HS-27A (cell line): ENCODE measurements around the gene PRDM16.

Experiments
- DNase-seq: peaks from one replicate; pipeline ENCODE4 v3.0.0-alpha.2; 2012; ENCODE audit warnings: low read depth, missing footprints

The PRDM16 gene

DNA sequence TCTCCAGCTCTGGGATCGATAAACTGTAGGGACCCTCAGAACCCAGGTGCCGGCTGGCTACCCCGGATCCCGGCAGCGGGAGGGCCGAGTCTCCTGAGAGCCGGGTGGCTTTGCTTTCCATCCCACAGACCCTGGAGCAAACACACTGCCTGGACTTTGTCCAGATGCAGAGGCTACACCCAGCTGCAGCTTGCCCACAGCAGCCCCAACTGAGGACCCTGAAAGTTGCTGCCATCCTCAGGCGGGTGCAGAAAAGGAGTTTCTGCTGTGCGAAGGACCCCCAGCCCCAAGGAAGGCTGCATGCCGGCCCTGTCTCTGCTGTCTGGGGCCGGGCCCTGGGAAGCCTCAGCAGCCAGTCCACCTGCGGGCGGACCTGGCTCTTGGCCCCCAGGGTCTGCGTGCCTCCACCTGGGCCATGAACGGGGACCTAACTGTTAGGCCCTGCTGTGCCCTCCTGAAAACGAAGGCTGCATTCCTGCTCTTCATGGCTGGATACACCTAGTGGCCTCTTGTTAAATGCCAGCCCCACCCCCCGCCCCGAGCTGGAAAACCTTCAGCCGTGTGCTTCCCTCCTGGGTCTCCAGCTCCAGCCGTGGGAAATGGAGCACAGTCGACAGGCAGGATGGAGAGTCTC lies 287.9 kb downstream of the PRDM16 start:
- DNase-seq: no peak

GRCh38 chr1:3357526-3358297 lies 288.7 kb downstream of the PRDM16 start:
- no peak for DNase-seq

DNA sequence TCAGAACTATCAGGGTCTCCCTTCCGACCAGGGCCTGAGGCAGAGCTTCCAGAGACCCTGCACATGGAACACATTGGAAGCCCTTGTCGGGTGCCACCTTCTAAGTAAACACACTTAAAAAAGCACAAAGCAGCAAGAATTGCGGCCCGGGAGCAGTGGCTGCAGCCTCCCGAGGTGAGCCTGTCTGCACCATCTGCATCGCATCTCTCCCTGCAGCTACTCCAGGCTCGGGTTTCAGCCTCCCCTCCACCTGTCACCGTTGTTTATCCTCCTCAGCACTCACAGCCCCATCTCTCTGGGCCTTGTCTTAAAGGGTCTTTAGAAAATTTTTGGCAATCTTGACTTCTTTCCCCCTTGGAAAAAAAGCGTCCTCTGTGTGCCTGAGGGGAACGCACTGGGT lies 290.3 kb downstream of the PRDM16 start:
- DNase-seq: no peak

- DNase-seq: no peak
Measured at GRCh38 chr1:3359756-3360440, 290.9 kb downstream of the PRDM16 start.

DNA sequence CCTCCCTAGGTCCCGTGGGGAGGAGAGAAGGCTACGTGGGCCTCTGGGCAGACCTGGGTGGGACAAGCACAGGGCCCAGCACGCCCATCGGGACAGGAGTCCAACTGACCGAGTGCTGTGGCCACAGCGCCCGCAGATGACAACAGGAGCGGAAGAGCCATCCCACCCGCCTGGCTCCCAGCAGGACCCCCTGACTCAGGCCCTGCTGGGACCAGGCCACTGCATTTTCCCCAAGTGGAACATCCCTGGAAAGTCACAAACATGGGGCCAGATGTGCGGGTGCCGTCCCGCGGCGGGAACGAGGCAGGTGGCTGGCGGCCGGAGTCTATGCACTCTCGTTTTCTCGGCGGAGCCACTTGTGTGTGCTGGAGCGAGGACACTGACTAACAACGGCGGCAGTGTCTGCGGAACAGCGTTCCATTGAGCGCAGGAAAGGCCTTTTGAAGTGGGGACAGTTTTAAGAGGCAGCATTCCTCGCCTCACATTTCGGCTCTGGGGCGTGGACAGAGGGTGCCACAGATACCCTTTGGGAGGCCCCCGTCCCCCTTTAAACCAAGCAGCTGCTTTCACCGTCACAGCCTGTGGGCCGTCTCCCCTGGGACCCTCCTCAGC lies 291.7 kb downstream of the PRDM16 start:
- no peak for DNase-seq

GRCh38 chr1:3363023-3363422 lies 294.0 kb downstream of the PRDM16 start:
- no peak for DNase-seq

GRCh38 chr1:3363756-3364155 lies 294.8 kb downstream of the PRDM16 start:
- DNase-seq: no peak

GRCh38 chr1:3364551-3364950 lies 295.5 kb downstream of the PRDM16 start:
- DNase-seq: no peak

DNA sequence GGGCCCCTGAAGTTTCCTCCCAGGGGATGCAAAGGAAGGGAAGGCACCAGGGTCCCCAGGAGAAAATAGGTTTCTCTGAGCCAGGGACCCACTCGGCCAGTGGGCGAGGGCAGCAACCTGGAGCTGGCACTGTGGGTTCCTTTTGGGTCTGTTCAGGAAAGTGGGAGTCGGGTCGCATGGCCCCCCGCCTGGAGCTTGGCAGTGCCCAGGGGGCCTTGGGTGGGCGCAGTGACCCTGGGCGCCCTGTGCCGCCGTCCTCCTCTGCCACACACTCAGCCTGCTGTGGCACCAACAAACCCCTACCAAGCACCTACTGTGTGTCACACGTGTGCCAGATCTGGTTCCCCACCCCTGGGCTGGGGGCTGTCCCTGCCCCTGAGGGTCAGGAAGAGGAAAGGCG lies 296.0 kb downstream of the PRDM16 start:
- no peak for DNase-seq

DNA sequence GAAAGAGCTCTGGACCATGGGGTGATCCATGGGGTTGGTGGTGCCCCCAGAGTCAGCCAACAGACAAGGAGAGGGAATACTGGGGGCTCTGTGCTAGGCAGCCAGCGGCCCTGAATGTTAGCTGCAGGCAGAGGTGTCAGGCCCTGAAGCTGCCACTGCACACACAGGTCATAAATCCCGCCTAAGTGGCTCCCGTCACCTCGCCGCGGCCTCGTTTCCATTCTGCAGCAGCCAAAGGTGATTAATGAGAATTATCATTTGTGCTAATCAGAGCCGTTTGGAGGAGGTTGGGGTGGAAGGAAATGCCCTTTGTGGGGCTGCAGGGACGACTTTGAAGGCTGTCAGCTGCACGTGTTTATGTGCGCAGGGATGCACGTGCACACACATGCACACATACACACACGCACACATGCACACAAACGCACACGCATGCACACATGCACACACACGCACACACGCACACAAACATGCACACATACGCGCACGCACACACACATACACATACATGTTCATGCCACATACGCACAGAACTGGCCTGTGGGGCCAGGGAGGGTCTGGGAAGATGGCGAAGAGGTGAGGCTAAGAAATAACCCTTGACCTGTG lies 296.6 kb downstream of the PRDM16 start:
- no peak for DNase-seq

DNA sequence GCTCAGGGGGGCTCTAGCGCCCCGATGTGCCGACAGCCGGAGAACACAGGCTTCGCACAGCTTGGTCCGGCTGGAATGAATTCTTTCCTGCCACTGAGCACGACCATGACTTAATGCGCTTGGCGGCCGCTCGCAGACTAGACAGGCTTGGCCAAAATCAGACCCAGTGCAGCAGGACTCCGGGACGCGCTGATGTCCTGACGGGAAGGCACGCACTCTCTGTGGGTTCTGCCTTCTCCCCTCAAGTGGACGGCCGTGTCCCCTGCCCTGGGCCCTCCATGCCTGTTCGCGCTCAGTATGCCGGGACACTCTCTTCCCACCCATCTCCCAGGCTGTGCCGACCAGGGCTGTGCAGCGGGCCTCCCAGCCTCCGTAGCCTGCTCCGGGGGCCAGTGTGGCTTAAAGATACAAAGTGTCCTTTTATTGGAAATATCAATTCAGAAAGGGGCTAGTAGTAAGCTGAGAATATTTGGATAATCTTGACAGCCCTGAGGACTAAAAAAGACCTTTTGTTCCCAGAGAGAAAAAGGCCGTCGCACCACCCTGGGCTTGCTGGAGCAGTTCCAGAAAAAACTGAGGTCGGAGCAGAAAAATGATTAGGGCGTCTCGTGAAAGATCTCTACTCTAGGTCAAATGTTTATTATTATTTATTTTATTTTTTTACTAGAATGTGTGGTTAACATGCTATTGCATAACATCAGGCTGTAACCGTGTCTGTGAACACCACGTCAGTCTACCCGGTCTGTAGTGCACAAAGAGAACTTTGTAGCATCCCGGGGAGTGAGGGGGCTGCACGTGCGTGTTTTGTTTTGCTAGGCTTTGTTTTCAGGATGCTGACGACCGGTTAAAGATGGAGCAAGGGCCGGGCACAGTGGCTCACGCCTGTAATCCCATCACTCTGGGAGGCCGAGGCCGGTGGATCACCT lies 297.4 kb downstream of the PRDM16 start:
- DNase-seq: no peak

GRCh38 chr1:3367376-3367775 lies 298.4 kb downstream of the PRDM16 start:
- no peak for DNase-seq

GRCh38 chr1:3368059-3368458 lies 299.1 kb downstream of the PRDM16 start:
- no peak for DNase-seq

GRCh38 chr1:3368711-3369445 lies 299.9 kb downstream of the PRDM16 start:
- DNase-seq: no peak

GRCh38 chr1:3369446-3370076 lies 300.6 kb downstream of the PRDM16 start:
- no peak for DNase-seq

DNA sequence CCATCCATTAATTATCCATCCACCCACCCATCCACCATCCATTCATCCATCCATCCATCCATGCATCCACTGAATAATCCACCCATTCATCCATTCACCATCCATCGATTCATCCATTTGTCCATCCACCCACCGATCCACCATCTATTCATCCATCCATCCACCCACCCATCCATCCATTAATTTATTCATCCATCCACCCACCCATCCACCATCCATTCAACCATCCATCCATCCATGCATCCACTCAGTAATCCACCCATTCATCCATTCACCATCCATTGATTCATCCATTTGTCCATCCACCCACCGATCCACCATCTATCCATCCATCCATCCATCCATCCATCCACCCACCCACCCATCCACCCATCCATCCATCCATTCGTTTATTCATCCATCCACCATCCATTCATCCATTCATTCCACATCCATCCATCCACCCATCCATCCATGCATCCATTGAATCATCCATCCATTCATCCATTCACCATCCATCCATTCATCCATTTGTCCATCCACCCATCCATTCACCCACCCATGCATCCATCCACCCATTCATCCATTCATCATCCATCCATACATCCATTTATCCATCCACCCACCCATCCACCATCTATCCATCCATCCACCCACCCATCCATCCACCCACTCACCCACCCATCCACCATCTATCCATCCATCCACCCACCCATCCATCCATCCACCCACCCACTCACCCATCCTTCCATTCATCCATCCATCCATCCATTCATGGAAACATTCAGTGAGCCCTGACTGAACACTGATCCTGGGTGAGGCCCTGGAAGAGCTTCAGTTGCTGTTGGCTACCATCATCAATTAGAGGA lies 302.1 kb downstream of the PRDM16 start:
- DNase-seq: no peak

DNA sequence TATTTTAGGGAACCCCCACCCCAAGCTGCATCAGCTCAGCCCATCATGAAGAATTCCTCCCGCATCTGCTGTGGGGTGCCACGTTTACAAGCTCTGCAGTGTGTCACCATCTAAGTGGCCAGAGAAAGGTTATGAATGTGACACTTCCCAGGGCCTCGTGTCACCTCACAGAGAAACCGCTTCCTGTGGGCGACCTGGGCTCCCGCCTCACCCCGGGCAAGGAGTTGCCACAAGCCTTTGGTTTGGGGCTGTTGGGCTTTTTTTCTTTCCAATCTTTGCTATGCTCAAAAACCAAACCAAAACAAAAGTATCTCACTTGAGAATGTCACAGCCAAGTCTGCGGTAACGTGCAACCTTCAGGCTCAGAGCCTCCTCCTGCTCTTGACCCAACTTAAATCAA lies 303.3 kb downstream of the PRDM16 start:
- DNase-seq: no peak

DNA sequence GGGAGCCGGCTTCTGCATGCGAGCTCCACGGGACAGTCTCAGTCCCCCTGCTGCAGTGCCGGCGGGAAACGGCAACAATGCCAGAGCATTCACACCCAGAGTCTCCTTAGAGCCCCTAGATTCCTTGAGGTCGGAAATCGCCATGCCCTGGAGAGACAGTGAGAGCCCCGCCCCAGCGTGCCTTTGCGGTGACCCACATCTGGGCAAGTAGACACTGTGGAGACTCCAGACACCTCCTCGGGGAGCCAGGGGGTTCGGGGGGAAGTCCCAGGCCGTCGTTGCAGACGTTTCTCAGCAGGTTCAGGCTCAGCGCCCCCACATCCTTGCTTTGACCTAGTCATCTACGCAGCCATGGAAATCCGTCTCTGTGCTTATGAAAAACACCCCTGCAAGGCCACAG lies 304.2 kb downstream of the PRDM16 start:
- no peak for DNase-seq
